Measurements from ENCODE around the gene KCTD18. TPM values are rescaled to one million over a fixed set of nuclear protein-coding genes. Genes with fewer than 3 reads are reported as not detected.

The KCTD18 gene
- total and polyA plus RNA-seq, 4 donors, result 4.4 to 7.9 (median 6.5) TPM

DNA sequence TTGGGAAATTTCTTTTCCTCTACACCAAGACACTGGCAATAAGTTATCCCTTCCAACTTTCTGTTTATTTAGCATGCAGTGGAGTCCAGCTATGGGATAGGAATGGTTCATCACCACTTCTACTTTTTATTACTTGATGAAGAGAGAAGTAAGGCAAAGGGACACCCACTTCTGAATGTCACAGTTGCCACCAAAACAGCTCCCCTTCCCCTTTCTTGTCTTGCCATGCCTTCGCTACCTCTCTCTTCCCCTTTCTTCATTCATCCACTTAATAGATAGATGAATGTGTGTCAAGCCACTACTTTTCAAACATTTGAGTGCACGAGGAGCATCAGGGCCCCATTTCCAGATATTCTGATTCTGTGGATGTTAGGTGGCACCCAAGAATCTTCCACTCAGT, 59.6 kb downstream of the KCTD18 start:
- peaks cover 0 to 17% (median 9%) of the 10 kb centered on the region in 4 donors for H3K36me3 ChIP-seq (ENCODE audit: control insufficient read depth in 4 of 4, insufficient read depth in 3 of 4, low read depth in 1 of 4, low read length in 3 of 4)
- H3K9me3 ChIP-seq (ENCODE audit: control insufficient read depth in 4 of 4, low read length in 3 of 4), result no peaks in the 10 kb centered on the region
- no peak overlapping the region for H3K4me3 ChIP-seq (ENCODE audit: low read depth in 1 of 3, low read length in 3 of 3)
- TF ChIP-seq, protein P1, sequence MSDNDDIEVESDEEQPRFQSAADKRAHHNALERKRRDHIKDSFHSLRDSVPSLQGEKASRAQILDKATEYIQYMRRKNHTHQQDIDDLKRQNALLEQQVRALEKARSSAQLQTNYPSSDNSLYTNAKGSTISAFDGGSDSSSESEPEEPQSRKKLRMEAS (IDR thresholded peaks at IDR 0.05), result no peak
- TF ChIP-seq FOXA2 (IDR thresholded peaks at IDR 0.05) (no peak), FOXA1 (IDR thresholded peaks at IDR 0.05) (no peak)
- TF ChIP-seq, protein P2, sequence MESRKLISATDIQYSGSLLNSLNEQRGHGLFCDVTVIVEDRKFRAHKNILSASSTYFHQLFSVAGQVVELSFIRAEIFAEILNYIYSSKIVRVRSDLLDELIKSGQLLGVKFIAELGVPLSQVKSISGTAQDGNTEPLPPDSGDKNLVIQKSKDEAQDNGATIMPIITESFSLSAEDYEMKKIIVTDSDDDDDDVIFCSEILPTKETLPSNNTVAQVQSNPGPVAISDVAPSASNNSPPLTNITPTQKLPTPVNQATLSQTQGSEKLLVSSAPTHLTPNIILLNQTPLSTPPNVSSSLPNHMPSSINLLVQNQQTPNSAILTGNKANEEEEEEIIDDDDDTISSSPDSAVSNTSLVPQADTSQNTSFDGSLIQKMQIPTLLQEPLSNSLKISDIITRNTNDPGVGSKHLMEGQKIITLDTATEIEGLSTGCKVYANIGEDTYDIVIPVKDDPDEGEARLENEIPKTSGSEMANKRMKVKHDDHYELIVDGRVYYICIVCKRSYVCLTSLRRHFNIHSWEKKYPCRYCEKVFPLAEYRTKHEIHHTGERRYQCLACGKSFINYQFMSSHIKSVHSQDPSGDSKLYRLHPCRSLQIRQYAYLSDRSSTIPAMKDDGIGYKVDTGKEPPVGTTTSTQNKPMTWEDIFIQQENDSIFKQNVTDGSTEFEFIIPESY (IDR thresholded peaks at IDR 0.05), result no peak
- WGBS, result 83% methylated on average over 2 of the region's 2 CpGs
- no peak overlapping the region for H3K27ac ChIP-seq (ENCODE audit: low read depth in 1 of 2, low read length in 2 of 2)
- H3K27me3 ChIP-seq (ENCODE audit: control insufficient read depth in 4 of 4, insufficient read depth in 4 of 4, low read length in 3 of 4), result no peaks in the 10 kb centered on the region
- H3K9ac ChIP-seq (ENCODE audit: low read depth in 1 of 2, low read length in 2 of 2), result no peak overlapping the region
- peaks cover 0 to 3% (median under 1%) of the 10 kb centered on the region in 4 donors for H3K4me1 ChIP-seq (ENCODE audit: control insufficient read depth in 4 of 4, insufficient read depth in 4 of 4, low read length in 3 of 4)
- DNase-seq (ENCODE audit: low spot score), result no peak

DNA sequence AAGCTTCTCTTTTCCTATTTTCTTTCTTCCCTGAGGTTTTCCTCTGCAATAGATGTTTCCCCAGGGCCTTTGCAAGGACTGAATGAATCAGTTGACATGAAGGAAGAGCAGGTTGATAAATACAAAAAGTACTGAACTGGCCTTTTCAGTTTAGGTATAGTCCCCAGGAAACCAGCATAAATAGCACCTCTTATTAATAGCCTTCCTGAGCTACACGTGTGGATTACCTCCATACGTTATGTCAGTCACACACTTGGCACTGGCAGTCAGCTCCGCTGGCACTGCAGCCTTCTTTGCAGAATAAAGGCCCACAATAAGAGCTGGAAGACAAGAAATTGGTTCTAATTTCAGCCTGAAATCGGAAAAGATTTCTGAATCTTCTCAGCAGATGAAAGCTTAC, 60.7 kb downstream of the KCTD18 start:
- DNase-seq (ENCODE audit: low spot score), result no peak
- H3K27me3 ChIP-seq (ENCODE audit: control insufficient read depth in 4 of 4, insufficient read depth in 4 of 4, low read length in 3 of 4), result no peaks in the 10 kb centered on the region
- H3K9ac ChIP-seq (ENCODE audit: low read depth in 1 of 2, low read length in 2 of 2), result no peak overlapping the region
- no peak overlapping the region for H3K4me3 ChIP-seq (ENCODE audit: low read depth in 1 of 3, low read length in 3 of 3)
- no peak overlapping the region for H3K27ac ChIP-seq (ENCODE audit: low read depth in 1 of 2, low read length in 2 of 2)
- 86% methylated on average over 4 of the region's 4 CpGs for WGBS
- no peak for TF ChIP-seq FOXA1 (IDR thresholded peaks at IDR 0.05)
- TF ChIP-seq, protein P3, sequence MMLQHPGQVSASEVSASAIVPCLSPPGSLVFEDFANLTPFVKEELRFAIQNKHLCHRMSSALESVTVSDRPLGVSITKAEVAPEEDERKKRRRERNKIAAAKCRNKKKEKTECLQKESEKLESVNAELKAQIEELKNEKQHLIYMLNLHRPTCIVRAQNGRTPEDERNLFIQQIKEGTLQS (IDR thresholded peaks at IDR 0.05), result no peak
- no peak for TF ChIP-seq FOXA2 (IDR thresholded peaks at IDR 0.05)
- TF ChIP-seq HNF4G (IDR thresholded peaks at IDR 0.05), result no peak
- no peak for TF ChIP-seq RAD21 (IDR thresholded peaks at IDR 0.05)
- TF ChIP-seq, protein P2 (IDR thresholded peaks at IDR 0.05), result no peak
- TF ChIP-seq RXRA (IDR thresholded peaks at IDR 0.05), result no peak
- no peak for TF ChIP-seq YY1 (IDR thresholded peaks at IDR 0.05)
- TF ChIP-seq, protein P4, sequence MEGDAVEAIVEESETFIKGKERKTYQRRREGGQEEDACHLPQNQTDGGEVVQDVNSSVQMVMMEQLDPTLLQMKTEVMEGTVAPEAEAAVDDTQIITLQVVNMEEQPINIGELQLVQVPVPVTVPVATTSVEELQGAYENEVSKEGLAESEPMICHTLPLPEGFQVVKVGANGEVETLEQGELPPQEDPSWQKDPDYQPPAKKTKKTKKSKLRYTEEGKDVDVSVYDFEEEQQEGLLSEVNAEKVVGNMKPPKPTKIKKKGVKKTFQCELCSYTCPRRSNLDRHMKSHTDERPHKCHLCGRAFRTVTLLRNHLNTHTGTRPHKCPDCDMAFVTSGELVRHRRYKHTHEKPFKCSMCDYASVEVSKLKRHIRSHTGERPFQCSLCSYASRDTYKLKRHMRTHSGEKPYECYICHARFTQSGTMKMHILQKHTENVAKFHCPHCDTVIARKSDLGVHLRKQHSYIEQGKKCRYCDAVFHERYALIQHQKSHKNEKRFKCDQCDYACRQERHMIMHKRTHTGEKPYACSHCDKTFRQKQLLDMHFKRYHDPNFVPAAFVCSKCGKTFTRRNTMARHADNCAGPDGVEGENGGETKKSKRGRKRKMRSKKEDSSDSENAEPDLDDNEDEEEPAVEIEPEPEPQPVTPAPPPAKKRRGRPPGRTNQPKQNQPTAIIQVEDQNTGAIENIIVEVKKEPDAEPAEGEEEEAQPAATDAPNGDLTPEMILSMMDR (IDR thresholded peaks at IDR 0.05; ENCODE audit: low read depth, low read length, missing input control), result no peak
- TF ChIP-seq NR2F2 (IDR thresholded peaks at IDR 0.05), result no peak
- H3K9me3 ChIP-seq (ENCODE audit: control insufficient read depth in 4 of 4, low read length in 3 of 4), result no peaks in the 10 kb centered on the region
- H3K36me3 ChIP-seq (ENCODE audit: control insufficient read depth in 4 of 4, insufficient read depth in 3 of 4, low read depth in 1 of 4, low read length in 3 of 4), result peaks cover 2 to 17% (median 9%) of the 10 kb centered on the region in 4 donors
- peaks cover 0 to 4% (median 0%) of the 10 kb centered on the region in 4 donors for H3K4me1 ChIP-seq (ENCODE audit: control insufficient read depth in 4 of 4, insufficient read depth in 4 of 4, low read length in 3 of 4)

DNA sequence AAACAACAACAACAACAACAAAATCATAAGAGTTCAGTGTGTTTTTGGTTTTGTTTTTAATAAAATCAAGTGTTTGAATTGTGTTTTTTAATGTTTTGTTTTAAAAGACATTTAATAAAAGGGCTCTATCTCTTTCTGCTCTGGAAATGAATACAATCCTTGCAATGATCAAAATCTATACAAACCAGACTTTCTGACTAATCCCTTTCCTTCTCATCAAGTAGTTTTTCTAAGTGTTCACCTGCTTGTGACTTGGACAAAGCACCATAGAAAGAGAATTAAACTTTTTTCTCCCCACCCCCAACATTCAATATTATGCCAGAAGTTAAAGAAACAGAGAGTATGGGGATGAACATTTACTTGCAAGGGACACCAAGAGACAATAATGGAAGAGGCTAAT, 61.4 kb downstream of the KCTD18 start:
- Histone ChIP-seq H3K4me3 (ENCODE audit: low read depth in 1 of 3, low read length in 3 of 3) (no peak overlapping the region), H3K27ac (ENCODE audit: low read depth in 1 of 2, low read length in 2 of 2) (no peak overlapping the region), H3K9ac (ENCODE audit: low read depth in 1 of 2, low read length in 2 of 2) (no peak overlapping the region), H3K27me3 (ENCODE audit: control insufficient read depth in 4 of 4, insufficient read depth in 4 of 4, low read length in 3 of 4) (no peaks in the 10 kb centered on the region), H3K4me1 (ENCODE audit: control insufficient read depth in 4 of 4, insufficient read depth in 4 of 4, low read length in 3 of 4) (peaks cover 0 to 4% (median 0%) of the 10 kb centered on the region in 4 donors), H3K9me3 (ENCODE audit: control insufficient read depth in 4 of 4, low read length in 3 of 4) (no peaks in the 10 kb centered on the region), H3K36me3 (ENCODE audit: control insufficient read depth in 4 of 4, insufficient read depth in 3 of 4, low read depth in 1 of 4, low read length in 3 of 4) (peaks cover 2 to 17% (median 11%) of the 10 kb centered on the region in 4 donors)
- TF ChIP-seq YY1 (IDR thresholded peaks at IDR 0.05) (no peak), FOXA1 (IDR thresholded peaks at IDR 0.05) (no peak)
- TF ChIP-seq, protein P1 (IDR thresholded peaks at IDR 0.05), result no peak
- DNase-seq (ENCODE audit: low spot score), result no peak
